Gastrocnemius medialis (tissue), 4 donors: Measurements from ENCODE around the gene SLC6A19. TPM values are rescaled to one million over a fixed set of nuclear protein-coding genes. Genes with fewer than 3 reads are reported as not detected.

Experiments
- ATAC-seq, 2 donors: fragments of 150-250 bp; one replicate each; pipeline ENCODE4 v1.9.1; 2016
- DNase-seq, 2 donors: peaks; one replicate each; pipeline ENCODE4 v3.0.0-alpha.2; 2019
- H3K27ac ChIP-seq, 4 donors: fragments of 200-600 bp; sonication (generic); 1 replicate in 1 of 4; 2 replicates in 3 of 4; pipeline ENCODE4 v1.5.1; 2016 to 2018; ENCODE audit warnings: mild to moderate bottlenecking in 2 of 4, moderate library complexity in 1 of 4
- H3K27me3 ChIP-seq, 3 donors: fragments of 200-600 bp; sonication (generic) in 2 of 3; 1 replicate in 1 of 3; 2 replicates in 2 of 3; pipeline versions ENCODE4 v1.5.1 to v1.6.0; 2016 to 2019; ENCODE audit warnings: mild to moderate bottlenecking in 1 of 3, moderate library complexity in 1 of 3
- H3K36me3 ChIP-seq, 2 donors: fragments of 200-600 bp; sonication (generic) in 1 of 2; one replicate each; pipeline ENCODE4 v1.5.1; 2017 to 2018
- H3K4me1 ChIP-seq, 2 donors: fragments of 200-600 bp; sonication (generic) in 1 of 2; one replicate each; pipeline ENCODE4 v1.5.1; 2016 to 2017; ENCODE audit warnings: mild to moderate bottlenecking in 2 of 2
- H3K4me3 ChIP-seq, 4 donors: fragments of 200-600 bp; sonication (generic) in 3 of 4; 1 replicate in 1 of 4; 2 replicates in 3 of 4; pipeline ENCODE4 v1.5.1; 2016 to 2019; ENCODE audit warnings: mild to moderate bottlenecking in 2 of 4
- H3K9me3 ChIP-seq, 3 donors: fragments of 200-600 bp; sonication (generic) in 2 of 3; 1 replicate in 1 of 3; 2 replicates in 2 of 3; pipeline ENCODE4 v1.5.1; 2016 to 2019
- CTCF ChIP-seq, 5 experiments: fragments of 450-650 bp in 3 of 5; fragments of 200-600 bp in 2 of 5; sonication (generic) in 2 of 5; IDR thresholded peaks in 4 of 5; conservative IDR thresholded peaks in 1 of 5; 1 replicate in 4 of 5; 2 replicates in 1 of 5; pipeline ENCODE4 v1.5.1; 2016 to 2019; ENCODE audit warnings: antibody characterized with exemption in 5 of 5, mild to moderate bottlenecking in 3 of 5, moderate library complexity in 3 of 5
- POLR2A ChIP-seq, 2 donors: fragments of 450-650 bp; IDR thresholded peaks; one replicate each; pipeline ENCODE4 v1.6.1; 2017; ENCODE audit warnings: antibody characterized with exemption in 2 of 2, mild to moderate bottlenecking in 2 of 2, moderate library complexity in 2 of 2
- in situ Hi-C, 4 donors: fragments of 200-750 bp; cut with MboI; loops; one replicate each; pipeline versions ENCODE4 v1.15.0 to v1.8.0; 2017; ENCODE audit warnings: low sequenced_read_pairs in 4 of 4
- intact Hi-C: fragments of 100-400 bp; cut with DNase I; formaldehyde crosslinking; loops from one replicate; pipeline ENCODE4 v1.15.1; 2023; ENCODE audit warnings: low total_unique reads
- total RNA-seq, 4 donors: library from RNA; depleted of rRNA; stranded (reverse); fragments of >200 nt; gene quantifications; one replicate each; pipeline versions ENCODE4 v1.1.0 to v1.2.3, GENCODE V29; 2016

The SLC6A19 gene
- total RNA-seq, 4 donors from 2014 or later: 0.05 TPM; not detected in 3

- no peak for DNase-seq
- Histone ChIP-seq H3K4me1 (no peaks in the 10 kb centered on the region), H3K4me3 (no peak overlapping the region), H3K27me3 (peaks cover 8 to 15% (median 9%) of the 10 kb centered on the region in 3 donors), H3K36me3 (no peaks in the 10 kb centered on the region), H3K9me3 (no peaks in the 10 kb centered on the region), H3K27ac (no peak overlapping the region)
- intact Hi-C loops: no loop called here
- ATAC-seq: no peak
- TF ChIP-seq CTCF (IDR thresholded peaks at IDR 0.05 in 4 of 5, conservative IDR thresholded peaks at IDR 0.05 in 1 of 5) (no peak), POLR2A (IDR thresholded peaks at IDR 0.05) (no peak)
- in situ Hi-C loops: no loop called here
Observed at GRCh38 chr5:1202026-1202797, 817 bp downstream of the SLC6A19 start.

GRCh38 chr5:1202798-1203185, 1.4 kb downstream of the SLC6A19 start:
- in situ Hi-C loops: no loop called here
- DNase-seq (no peak), ATAC-seq (no peak)
- Histone ChIP-seq H3K4me1 (no peaks in the 10 kb centered on the region), H3K4me3 (no peak overlapping the region), H3K36me3 (no peaks in the 10 kb centered on the region), H3K27me3 (peaks cover 8 to 15% (median 9%) of the 10 kb centered on the region in 3 donors), H3K9me3 (no peaks in the 10 kb centered on the region), H3K27ac (no peak overlapping the region)
- intact Hi-C loops: no loop called here
- no peak for TF ChIP-seq CTCF (IDR thresholded peaks at IDR 0.05 in 4 of 5, conservative IDR thresholded peaks at IDR 0.05 in 1 of 5)
- TF ChIP-seq POLR2A (IDR thresholded peaks at IDR 0.05): no peak

- Histone ChIP-seq H3K9me3 (no peaks in the 10 kb centered on the region), H3K4me3 (no peak overlapping the region), H3K36me3 (no peaks in the 10 kb centered on the region), H3K27ac (no peak overlapping the region), H3K27me3 (peaks cover 8 to 15% (median 9%) of the 10 kb centered on the region in 3 donors), H3K4me1 (no peaks in the 10 kb centered on the region)
- no peak for TF ChIP-seq CTCF (IDR thresholded peaks at IDR 0.05 in 4 of 5, conservative IDR thresholded peaks at IDR 0.05 in 1 of 5)
- no peak for TF ChIP-seq POLR2A (IDR thresholded peaks at IDR 0.05)
- ATAC-seq: no peak
- intact Hi-C loops (no loop called here), in situ Hi-C loops (no loop called here)
- no peak for DNase-seq
Observed at GRCh38 chr5:1203311-1203967, 2.0 kb downstream of the SLC6A19 start.

GRCh38 chr5:1203968-1204692, 2.7 kb downstream of the SLC6A19 start:
- TF ChIP-seq POLR2A (IDR thresholded peaks at IDR 0.05) (no peak), CTCF (IDR thresholded peaks at IDR 0.05 in 4 of 5, conservative IDR thresholded peaks at IDR 0.05 in 1 of 5) (no peak)
- H3K27ac ChIP-seq: no peak overlapping the region
- H3K4me1 ChIP-seq: no peaks in the 10 kb centered on the region
- H3K27me3 ChIP-seq: peaks cover 9 to 12% (median 9%) of the 10 kb centered on the region in 3 donors
- H3K9me3 ChIP-seq: no peaks in the 10 kb centered on the region
- H3K4me3 ChIP-seq: no peak overlapping the region
- intact Hi-C loops: no loop called here
- DNase-seq (no peak), ATAC-seq (no peak)
- no peaks in the 10 kb centered on the region for H3K36me3 ChIP-seq
- in situ Hi-C loops: no loop called here
